NCI-H82 (cell line): ENCODE measurements around the gene SKOR2.

Source experiments
- DNase-seq: peaks from one replicate; lab custom pipeline; 2025; lab: John Stamatoyannopoulos, UW

SKOR2 gene

GRCh38 chr18:47260120-47260923 lies 8.9 kb upstream of the SKOR2 start:
- DNase-seq, result peak; percentile 71

GRCh38 chr18:47254341-47254939 lies 3.0 kb upstream of the SKOR2 start:
- DNase-seq, result peak; percentile 3

- DNase-seq, result no peak
Observed at GRCh38 chr18:47253101-47253654, 1.7 kb upstream of the SKOR2 start.

DNA sequence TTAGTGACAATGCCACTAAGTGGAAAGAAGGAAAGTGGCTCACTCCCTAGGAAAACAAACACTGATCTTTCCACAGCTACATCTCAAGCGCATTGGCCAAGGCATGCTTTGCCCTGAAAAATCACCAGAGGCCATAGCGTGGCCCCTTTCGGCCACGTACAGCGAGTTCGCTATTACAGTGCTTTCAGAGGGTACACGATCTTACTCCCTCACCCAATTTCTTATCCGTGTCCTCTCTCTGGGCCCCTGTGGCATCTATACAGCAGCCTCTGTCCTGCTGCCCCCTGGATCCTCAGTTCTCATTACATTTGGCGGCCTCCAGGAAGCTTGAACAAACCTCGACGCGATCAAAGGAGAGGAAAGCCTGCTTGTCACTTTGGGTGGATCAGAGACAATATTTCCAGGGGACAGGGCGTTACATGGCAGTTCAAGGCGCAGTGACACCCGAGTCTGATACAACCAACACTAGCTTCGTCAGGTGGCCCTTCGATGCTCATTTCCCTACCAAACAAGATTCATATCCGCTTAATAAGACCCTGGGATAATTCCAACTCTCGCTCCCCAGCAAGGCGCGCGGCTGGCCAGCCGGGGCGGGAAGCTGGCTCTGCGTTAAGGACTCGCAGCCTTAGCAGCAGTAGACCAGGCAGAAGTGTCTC lies 941 bp downstream of the SKOR2 start:
- DNase-seq, result peak; percentile 31

DNA sequence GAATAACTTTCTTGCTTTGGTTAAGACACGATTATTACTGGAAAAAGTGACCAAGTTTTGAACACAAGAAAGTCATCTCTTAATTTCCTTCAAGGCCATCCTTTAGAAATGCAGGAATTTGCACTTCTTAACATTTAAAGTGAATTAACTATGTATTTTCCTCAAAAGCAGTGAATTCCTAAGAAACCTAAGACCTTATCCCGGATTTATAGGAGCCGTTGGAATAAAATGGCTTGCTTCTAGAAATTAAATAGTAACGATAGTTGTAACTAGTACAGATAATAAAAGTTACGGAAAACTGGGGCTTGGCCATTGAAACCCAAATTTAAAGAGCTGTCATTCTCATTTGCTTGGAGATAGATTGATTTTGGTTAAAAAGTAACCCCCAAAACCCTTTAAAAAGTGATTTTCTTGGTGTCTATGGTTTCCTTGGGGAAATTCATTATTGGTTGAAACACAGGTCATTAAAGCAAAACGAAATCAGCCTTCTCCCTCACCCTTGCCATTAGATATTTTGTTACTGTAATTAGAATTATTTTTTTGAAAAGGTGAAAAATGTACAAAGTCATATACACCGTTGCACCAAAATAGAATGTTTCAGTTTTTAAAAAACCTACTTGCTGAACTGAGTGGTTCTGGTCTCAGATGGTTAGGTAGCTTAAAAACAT lies 2.0 kb downstream of the SKOR2 start:
- no peak for DNase-seq

GRCh38 chr18:47248604-47249313 lies 2.7 kb downstream of the SKOR2 start:
- no peak for DNase-seq

DNA sequence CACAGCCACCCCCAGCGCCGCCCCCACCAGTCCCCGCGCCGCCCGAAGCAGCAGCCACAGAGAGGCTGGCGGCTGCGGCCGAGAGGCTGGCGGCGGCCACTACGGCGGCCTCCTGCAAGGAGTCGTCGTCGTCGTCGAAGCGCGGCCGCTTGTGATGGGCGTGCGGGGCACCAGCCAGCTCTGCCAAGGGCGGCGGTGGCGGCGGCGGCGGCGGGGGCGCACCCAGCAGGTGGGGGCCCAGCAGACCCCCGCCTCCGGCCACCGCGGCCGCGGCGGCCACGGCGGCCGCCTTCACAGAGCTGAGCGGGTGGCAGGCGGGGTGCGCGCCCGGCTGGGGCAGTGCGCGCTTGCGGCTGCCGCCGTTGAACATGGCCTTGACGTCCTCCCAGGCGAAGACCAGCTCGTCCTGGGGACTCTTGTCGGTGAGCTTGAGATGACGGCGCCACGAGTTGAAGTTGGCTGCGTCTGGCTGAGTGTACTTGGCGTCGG lies 3.3 kb downstream of the SKOR2 start:
- no peak for DNase-seq

- DNase-seq, result no peak
Observed at GRCh38 chr18:47247416-47248114, 3.9 kb downstream of the SKOR2 start.

DNA sequence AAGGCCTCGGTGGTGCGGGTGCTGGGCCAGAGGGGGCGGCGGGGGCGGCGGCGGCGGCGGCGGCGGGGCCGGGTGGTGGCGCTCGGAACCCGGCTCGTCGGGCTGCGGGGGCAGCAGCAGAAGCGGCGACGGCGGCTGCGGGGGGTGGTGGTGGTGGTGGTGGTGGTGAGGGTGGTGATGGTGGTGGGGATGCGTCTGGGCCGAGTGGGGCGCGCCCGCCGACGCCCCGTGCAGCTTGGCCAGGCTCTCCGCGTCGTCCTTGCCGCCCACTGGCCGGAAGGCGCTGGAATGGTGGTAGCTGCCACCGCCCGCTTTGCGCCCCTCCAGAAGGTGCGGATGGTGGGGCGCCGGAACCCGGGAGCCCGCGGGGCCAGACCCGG lies 4.4 kb downstream of the SKOR2 start:
- no peak for DNase-seq

DNA sequence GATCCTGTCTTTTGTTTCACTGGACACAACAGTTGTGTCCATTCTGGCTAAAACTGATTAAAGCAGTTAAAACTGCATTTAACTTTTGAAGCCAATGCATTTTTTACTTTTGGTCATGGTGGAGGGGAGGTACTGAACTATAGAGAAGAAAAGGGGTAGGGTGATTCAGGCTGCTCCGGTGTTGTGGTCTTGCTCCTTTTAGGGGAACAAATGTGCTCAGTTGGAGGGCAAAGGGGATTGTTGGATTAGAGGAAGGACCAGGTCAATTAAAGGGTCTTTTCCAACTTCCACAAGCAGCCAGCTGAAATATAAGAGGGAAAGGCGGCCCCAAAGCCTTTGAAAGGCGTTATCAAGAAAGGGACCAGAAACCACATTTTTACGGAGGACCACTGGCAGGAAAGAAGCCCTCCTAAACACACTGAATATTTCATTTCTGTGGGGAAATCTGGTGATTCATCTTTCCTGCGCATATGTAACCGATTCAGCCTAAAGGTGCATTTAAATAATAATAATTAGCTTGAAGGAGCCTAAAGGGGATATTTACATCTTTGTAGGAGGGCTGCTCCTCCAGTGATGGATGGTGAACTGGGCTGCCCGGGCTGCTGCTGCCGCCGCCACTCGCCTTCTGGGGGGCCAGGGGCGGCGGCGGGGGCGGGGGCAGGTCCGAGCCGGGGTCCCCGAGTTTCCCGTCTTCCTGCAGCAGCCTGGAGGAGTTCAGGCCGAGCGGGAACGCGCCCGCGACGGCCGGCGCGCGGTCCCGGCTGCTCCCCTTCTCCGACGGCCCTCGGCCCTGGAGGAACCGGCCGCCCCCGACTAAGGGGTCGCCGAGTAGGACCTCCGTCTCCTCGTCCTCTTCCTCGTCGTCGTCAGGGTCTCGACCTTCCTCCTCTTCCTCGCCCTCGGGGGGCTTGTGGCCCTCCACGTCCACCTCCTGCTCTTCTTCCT lies 5.2 kb downstream of the SKOR2 start:
- no peak for DNase-seq

GRCh38 chr18:47244086-47244485 lies 7.4 kb downstream of the SKOR2 start:
- no peak for DNase-seq

- no peak for DNase-seq
Observed at GRCh38 chr18:47235096-47235495, 16.4 kb downstream of the SKOR2 start.

- DNase-seq, result no peak
Observed at GRCh38 chr18:47226660-47227059, 24.8 kb downstream of the SKOR2 start.

- peak; percentile 78 for DNase-seq
Observed at GRCh38 chr18:47215554-47216138, 35.8 kb downstream of the SKOR2 start.

DNA sequence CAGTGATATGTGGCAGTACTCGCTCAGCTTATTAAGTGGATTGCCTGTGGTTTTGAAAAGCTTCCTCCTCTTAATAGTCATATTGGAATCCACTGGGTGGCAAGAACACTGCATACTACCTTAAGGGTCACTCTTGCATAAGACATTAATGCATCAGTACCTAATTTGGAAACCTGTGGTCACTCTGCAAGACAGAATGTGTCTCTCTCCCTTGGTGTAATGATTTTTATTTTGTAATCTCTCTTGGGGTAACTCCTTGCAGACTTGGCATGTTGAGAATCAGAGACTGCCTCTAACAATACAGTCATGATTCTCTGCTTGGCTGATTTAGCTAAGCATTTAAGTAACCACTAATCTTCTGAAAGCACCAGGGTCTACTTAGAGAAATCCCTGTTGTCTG lies 42.3 kb downstream of the SKOR2 start:
- DNase-seq, result peak; percentile 84

- DNase-seq, result peak; percentile 13
Observed at GRCh38 chr18:47206945-47207637, 44.4 kb downstream of the SKOR2 start.

DNA sequence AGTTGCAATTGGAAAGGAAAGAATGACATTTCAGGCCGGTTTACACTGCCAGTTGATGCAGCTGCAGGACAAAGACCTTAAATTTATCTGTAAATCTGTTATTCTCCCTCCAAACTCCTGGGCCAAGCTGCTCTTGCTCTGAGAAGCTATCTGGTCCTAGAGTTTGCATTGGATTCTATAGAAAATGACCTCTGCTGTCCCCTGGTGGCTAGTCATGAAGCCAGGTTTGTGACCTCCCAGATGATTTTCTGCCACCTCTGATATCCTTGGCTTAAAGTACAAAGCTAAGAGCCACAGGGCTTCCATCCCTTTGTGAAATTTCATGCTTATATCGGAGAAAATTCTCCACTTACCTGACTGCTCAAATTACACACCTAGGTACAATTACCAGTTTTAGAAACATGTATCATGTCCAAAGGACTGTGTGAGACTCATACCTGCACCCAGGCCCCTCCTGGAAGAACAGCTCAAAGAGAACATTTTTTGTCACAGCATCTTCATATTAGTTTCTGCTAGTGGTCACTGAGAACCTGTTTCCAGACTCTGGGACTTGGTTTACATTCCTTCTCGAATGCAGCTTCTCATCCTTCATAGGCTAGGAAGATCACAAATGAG lies 46.4 kb downstream of the SKOR2 start:
- DNase-seq, result peak; percentile 69
